Effector memory CD8-positive, alpha-beta T cell (primary cell): Measurements from ENCODE around the gene PRAMEF9.
"Not testable (repeated sequence)": the region's sequence is repeated elsewhere in the genome, so short reads cannot be mapped to it uniquely, and the experiment has no call there.

Experiments
- ATAC-seq: fragments of 150-1000 bp; cut with Tn5 transposase; replicated peaks from 2 replicates; pipeline ENCODE4 v1.10.0; 2021; ENCODE audit warnings: mild to moderate bottlenecking, moderate library complexity
- DNase-seq, 3 experiments: peaks; one replicate each; pipeline ENCODE4 v3.0.0; 2021
- H3K27ac Mint-ChIP-seq, 2 donors: one replicate each; pipeline ENCODE4 v1.8.0; 2022; ENCODE audit warnings: mild to moderate bottlenecking in 2 of 2, mixed read lengths in 2 of 2, moderate library complexity in 2 of 2
- H3K27me3 Mint-ChIP-seq, 2 donors: one replicate each; pipeline ENCODE4 v1.8.0; 2022; ENCODE audit warnings: mixed read lengths in 2 of 2
- H3K36me3 Mint-ChIP-seq: one replicate; pipeline ENCODE4 v1.8.0; 2022; ENCODE audit warnings: mild to moderate bottlenecking, moderate library complexity, mixed read lengths; ENCODE audit not compliant: insufficient read depth
- H3K4me1 Mint-ChIP-seq, 2 donors: one replicate each; pipeline ENCODE4 v1.8.0; 2022; ENCODE audit warnings: low read depth in 2 of 2, mixed read lengths in 2 of 2
- H3K4me3 Mint-ChIP-seq, 2 donors: one replicate each; pipeline ENCODE4 v1.8.0; 2022; ENCODE audit warnings: mild to moderate bottlenecking in 2 of 2, mixed read lengths in 2 of 2, moderate library complexity in 2 of 2
- H3K9me3 Mint-ChIP-seq, 2 donors: one replicate each; pipeline ENCODE4 v1.8.0; 2022; ENCODE audit warnings: mixed read lengths in 2 of 2
- total RNA-seq, 9 experiments: gene quantifications; one replicate each; lab custom pipeline; 2026; lab: John Stamatoyannopoulos, UW

PRAMEF9 gene
- total RNA-seq, result 0 reads per million in 9 experiments

DNA sequence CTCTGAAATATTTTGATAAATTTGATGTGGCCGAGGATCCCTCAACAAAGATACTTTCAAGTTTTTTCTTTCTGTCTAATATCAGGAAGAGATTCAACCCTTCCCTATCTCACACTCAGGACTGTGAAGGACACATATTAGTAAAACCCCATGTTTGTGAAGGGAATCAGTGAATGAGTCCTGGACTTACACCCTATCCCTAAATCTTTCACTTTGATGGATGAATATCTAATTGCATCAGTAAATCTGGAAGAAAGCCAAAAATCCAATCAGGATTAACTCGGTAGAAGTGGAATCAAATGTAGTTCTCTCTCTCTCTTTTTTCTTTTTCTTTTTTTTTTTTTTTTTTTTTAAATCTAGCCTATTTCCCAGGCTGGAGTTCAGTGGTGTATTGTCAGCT, at the start of gene PRAMEF9:
TSS of gene PRAMEF9 (plus strand) at position 301 of the 400 bp plus-strand sequence. CDS start 3,433 bp downstream, outside the sequence.
- not testable (repeated sequence) for H3K27me3 Mint-ChIP-seq, H3K36me3 Mint-ChIP-seq, DNase-seq, H3K27ac Mint-ChIP-seq, H3K4me1 Mint-ChIP-seq, H3K9me3 Mint-ChIP-seq, ATAC-seq, H3K4me3 Mint-ChIP-seq

DNA sequence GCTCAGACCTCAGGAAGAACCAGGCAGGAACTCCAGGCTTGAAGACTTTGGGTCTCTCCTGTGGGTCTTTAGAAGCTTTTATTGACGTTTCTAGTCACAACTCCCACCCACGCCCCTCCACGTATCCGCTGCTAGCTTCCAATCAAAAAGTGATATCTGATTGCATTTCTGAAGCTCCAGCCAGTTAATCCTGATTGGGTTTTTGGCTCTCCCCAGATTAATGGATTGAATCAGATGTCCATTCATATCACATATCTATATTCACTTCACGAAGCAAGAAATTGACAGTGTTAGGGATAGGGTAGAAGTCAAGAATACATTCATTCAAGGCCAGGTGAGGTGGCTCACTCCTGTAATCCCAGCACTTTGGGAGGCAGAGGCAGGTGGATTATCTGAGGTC, 15.7 kb upstream of the PRAMEF9 start, which contains the start of gene PRAMEF26:
TSS of gene PRAMEF26 (minus strand) at position 101 of the 400 bp plus-strand sequence. CDS start 2,914 bp downstream, outside the sequence.
- not testable (repeated sequence) for H3K4me3 Mint-ChIP-seq, H3K36me3 Mint-ChIP-seq, H3K9me3 Mint-ChIP-seq, H3K27me3 Mint-ChIP-seq, H3K27ac Mint-ChIP-seq, ATAC-seq, DNase-seq, H3K4me1 Mint-ChIP-seq

DNA sequence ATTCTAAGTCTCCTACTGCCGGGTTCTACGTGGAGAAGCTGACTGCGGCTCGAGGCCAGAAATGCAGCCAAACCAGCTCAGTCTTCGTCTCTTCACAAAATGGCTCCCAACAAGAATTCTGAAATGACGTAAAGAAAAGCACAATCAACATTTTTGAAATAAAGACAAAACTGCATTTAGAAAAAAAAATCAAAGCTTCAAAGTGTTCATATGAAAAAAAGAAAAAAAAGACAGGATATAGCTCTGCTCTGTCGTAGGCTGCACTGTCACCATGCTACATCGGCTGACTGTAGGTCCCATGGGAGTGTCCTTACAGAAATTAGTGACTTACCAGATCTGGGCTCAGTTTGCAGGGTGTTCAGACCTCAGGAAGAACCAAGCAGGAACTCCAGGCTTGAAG, 6.1 kb upstream of the PRAMEF9 start, which contains the start of gene HNRNPCL4:
TSS of gene HNRNPCL4 (minus strand) at position 101 of the 400 bp plus-strand sequence. CDS start 164 bp downstream, outside the sequence.
- H3K27ac Mint-ChIP-seq, H3K9me3 Mint-ChIP-seq, ATAC-seq, H3K4me1 Mint-ChIP-seq, H3K4me3 Mint-ChIP-seq, H3K36me3 Mint-ChIP-seq, H3K27me3 Mint-ChIP-seq, DNase-seq: not testable (repeated sequence)

DNA sequence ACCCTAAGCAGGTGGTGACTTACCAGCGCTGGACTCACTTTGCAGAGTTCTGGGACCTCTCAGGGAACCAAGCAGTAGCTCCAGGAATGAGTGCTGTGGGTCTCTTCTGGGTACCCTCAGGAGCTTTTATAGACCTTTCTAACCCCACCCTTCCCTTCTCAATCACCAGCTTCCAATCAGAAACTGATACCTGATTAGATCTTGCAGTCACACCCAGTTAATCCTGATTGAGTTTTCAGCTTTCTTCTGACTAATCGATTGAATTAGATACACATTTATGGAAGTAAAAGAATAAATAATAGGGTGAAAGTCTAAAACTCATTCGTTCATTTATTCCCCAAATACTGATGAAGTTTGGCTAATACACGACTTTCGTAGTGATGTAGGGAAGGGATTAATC, 29.7 kb downstream of the PRAMEF9 start, which contains the start of gene PRAMEF13:
TSS of gene PRAMEF13 (minus strand) at position 101 of the 400 bp plus-strand sequence. CDS start 1,820 bp downstream, outside the sequence.
- not testable (repeated sequence) for H3K36me3 Mint-ChIP-seq, H3K4me1 Mint-ChIP-seq, H3K4me3 Mint-ChIP-seq, ATAC-seq, H3K9me3 Mint-ChIP-seq, H3K27me3 Mint-ChIP-seq, DNase-seq, H3K27ac Mint-ChIP-seq

DNA sequence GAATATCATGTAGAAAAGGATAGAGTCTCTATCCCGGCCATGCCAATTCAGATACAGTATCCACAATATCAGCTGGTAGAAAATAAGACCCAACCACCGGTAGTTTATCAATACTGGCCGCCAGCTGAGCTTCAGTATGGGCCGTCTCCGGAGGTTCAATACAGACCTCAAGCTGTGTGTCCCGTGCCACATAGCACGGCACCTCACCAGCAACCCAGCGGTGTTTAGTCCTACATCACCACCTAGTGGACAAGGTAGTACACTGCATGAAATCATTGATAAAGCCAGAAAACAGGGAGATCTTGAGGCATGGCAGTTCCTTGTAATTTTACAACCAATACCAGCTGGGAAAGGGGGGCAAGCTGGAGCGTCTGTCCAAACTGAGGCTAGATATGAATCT, 37.1 kb downstream of the PRAMEF9 start:
- not testable (repeated sequence) for ATAC-seq, H3K9me3 Mint-ChIP-seq, DNase-seq, H3K4me1 Mint-ChIP-seq, H3K36me3 Mint-ChIP-seq, H3K4me3 Mint-ChIP-seq, H3K27ac Mint-ChIP-seq, H3K27me3 Mint-ChIP-seq

DNA sequence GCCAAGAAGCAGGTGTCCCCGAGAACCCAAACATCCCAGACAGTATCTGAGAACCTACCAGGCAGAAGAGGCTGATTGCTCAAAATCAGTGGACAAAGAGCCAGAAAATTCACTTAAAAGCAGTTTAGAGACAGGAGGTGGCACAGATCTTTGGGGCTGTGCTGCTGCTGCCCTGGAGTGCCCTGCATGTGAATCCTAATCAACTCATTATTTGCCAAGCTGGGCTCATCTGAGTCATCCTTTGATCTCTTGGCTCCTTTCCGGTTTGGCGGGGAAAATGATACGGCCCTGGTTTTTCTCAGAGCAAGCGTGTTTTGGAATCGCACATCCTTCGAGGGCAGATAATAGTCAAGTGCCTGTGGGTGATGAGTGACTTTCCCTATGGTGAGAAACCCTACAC, 45.0 kb downstream of the PRAMEF9 start:
- not testable (repeated sequence) for H3K27ac Mint-ChIP-seq, H3K4me3 Mint-ChIP-seq, H3K27me3 Mint-ChIP-seq, ATAC-seq, DNase-seq, H3K36me3 Mint-ChIP-seq, H3K4me1 Mint-ChIP-seq, H3K9me3 Mint-ChIP-seq

DNA sequence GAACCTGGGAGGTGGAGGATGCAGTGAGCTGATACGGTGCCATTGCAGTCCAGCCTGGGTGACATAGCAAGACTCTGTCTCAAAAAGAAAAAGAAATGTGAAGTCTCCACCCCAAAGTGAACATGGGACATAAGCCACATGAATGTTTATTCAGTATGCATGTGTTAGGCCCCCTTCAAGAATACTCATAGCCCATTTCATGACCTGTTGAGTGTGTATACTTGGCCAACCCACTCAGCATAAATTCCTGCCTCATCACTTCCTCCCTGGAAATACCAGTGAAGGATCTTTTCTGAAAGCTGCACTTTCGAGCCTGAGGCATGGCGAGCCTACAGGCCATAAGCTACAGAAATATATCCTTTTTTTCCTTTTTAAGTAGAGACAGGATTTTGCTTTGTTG, 47.6 kb downstream of the PRAMEF9 start:
- not testable (repeated sequence) for H3K9me3 Mint-ChIP-seq, H3K4me1 Mint-ChIP-seq, H3K27me3 Mint-ChIP-seq, H3K4me3 Mint-ChIP-seq, H3K36me3 Mint-ChIP-seq, ATAC-seq, DNase-seq, H3K27ac Mint-ChIP-seq

DNA sequence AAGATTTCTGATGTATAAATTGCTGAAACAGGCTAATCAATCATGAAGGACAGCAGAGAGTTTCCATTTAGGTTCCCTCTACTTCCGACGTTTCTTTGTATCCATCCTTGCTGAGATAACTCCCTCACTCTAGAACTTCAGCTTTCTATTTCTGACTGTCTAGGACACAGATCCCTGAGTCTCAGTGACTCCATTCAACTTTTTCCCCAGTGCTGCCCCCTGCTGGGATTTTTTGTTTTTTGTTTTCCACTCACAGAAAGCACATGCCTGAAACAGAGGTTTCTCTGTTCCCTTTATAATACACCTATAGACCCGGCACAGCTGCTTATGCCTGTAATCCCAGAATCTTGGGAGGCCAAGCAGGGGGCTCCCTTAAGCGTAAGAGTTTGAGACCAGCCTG, 51.1 kb downstream of the PRAMEF9 start:
- H3K4me3 Mint-ChIP-seq, H3K36me3 Mint-ChIP-seq, H3K9me3 Mint-ChIP-seq, DNase-seq, H3K4me1 Mint-ChIP-seq, ATAC-seq, H3K27ac Mint-ChIP-seq: not testable (repeated sequence)
- peaks cover 10 to 21% of the 10 kb centered on the region in 2 donors for H3K27me3 Mint-ChIP-seq

DNA sequence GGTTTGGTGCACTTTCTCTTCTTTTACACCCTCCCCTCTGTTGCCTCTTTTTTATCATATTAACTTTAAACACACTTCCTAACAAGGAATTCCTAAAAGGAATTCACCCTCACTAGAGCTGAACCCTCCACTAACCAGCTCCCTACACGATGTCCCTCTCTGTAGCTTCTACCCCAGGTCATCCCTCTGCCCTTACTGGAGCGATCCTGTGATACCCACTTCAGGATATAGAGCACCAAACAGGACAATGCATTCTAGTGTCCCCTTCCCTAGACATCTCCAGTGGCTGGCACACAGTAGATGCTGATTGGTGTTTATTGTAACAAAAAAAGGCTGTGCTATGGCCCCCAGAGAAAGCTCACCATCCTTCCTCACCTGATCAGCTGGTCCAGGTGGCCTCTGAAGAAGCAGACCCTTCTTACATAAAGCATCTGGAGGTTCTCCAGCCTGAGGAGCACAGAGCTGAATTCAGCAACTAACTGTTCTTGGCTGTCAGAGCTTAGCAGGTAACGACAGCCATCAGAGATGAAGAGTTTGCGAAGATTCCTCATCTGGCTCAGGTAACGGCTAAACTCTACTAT, 52.9 kb downstream of the PRAMEF9 start:
- Mint-ChIP-seq H3K9me3 (no peaks in the 10 kb centered on the region), H3K27ac (no peak overlapping the region), H3K27me3 (peaks cover 21 to 33% of the 10 kb centered on the region in 2 donors), H3K4me1 (peaks cover 0 to 1% of the 10 kb centered on the region in 2 donors), H3K4me3 (no peak overlapping the region), H3K36me3 (no peaks in the 10 kb centered on the region)
- no peak for ATAC-seq
- DNase-seq, result no peak

DNA sequence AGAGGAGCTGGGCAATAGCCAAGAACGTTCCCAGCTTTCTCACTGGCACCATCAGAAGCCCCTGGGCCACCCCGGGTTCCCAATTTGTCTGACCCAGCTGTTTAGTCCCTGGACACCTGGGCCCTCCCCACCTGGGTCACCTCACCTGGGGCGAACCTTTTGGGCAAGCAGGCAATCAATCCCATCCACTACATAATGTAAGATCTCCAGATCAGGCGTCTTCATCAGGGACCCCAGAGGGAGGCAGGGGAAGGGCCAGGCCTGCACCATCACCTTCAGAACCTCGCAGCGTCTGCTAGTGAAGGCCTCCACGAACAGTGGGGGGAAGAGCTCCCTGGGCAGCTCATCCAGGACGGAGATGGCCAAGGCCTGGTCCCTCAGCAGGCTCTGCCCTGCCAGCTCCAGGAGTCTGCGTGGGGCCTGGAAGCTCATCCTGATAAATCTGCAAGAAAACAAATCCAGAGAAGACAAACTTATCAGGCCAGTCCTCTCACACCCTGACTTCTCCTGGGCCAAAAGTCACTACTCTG, 54.1 kb downstream of the PRAMEF9 start, which contains the start of gene PRAMEF18:
TSS of gene PRAMEF18 (minus strand) at position 480 of the 530 bp plus-strand sequence. CDS start at position 432, 48 bp downstream.
- DNase-seq, H3K4me1 Mint-ChIP-seq, ATAC-seq, H3K27ac Mint-ChIP-seq, H3K4me3 Mint-ChIP-seq, H3K9me3 Mint-ChIP-seq, H3K36me3 Mint-ChIP-seq: not testable (repeated sequence)
- H3K27me3 Mint-ChIP-seq, result peaks cover 21 to 41% of the 10 kb centered on the region in 2 donors

DNA sequence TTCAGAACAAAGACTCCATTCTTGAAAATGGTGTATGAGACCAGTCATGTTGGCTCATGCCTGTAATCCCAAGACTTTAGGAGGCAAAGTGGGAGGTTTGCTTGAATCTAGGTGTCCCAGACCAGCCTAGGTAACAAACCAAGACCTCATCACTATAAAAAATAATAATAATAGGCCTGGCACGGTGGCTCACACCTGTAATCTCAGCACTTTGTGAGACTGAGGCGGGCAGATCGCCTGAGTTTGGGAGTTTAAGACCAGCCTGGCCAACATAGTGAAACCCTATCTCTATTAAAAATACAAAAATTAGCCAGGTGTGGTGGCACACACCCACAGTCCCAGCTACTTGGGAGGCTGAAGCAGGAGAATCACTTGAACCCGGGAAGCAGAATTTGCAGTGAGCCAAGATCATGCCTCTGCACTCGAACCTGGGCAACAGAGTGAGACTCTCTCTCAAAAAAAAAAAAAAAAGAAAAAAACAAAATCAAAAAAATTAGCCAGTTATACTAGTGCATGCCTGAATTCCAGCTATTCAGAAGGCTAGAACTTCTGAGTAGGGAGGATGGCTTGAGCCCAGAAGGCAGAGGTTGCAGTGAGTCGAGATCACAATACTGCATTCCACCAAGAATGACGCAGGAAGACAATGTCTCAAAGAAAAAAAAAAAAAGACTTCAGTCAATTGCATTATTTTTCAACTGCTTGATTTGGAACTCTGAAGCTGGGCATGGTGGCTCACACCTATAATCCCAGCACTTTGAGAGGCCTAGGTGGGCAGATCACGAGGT, 55.8 kb downstream of the PRAMEF9 start:
- not testable (repeated sequence) for H3K36me3 Mint-ChIP-seq, DNase-seq, H3K4me1 Mint-ChIP-seq, H3K9me3 Mint-ChIP-seq, H3K27ac Mint-ChIP-seq, H3K4me3 Mint-ChIP-seq, ATAC-seq
- H3K27me3 Mint-ChIP-seq, result peaks cover 28 to 46% of the 10 kb centered on the region in 2 donors

DNA sequence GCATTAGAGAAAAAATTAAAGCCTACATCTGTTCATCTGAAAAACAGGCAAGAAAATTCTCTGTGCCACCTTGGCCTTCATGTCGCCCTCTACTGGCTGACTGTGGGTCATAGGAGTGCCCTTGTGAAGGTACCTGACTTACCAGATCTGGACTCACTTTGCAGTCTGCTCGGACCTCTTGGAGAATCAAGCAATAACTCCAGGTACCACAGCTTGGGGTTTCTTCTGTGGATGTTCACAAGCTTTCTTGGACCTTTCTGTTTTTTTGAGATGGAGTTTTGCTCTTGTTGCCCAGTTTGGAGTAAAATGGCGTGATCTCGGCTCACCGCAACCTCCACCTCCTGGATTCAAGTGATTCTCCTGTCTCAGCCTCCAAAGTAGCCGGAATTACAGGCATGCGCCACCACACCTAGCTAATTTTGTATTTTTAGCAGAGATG, 56.7 kb downstream of the PRAMEF9 start:
- Mint-ChIP-seq H3K4me1 (peaks cover 0 to 1% of the 10 kb centered on the region in 2 donors), H3K4me3 (no peak overlapping the region), H3K27ac (no peak overlapping the region), H3K9me3 (no peaks in the 10 kb centered on the region), H3K27me3 (peaks cover 28 to 52% of the 10 kb centered on the region in 2 donors), H3K36me3 (no peaks in the 10 kb centered on the region)
- peak in 2 of 3 experiments; percentile 17 to 22 for DNase-seq
- no peak for ATAC-seq
